Raji (cell line): ENCODE data around the gene OGA.

ENCODE experiments used
- POLR2A ChIP-seq: IDR thresholded peaks from 2 replicates; pipeline ENCODE4 v1.6.1; 2011; ENCODE audit warnings: low read depth, low read length, control low read depth; ENCODE audit not compliant: insufficient read depth

Gene OGA

GRCh38 chr10:101828766-101829551 lies 10.7 kb upstream of the OGA start:
- no peak for TF ChIP-seq POLR2A

- no peak for TF ChIP-seq POLR2A
Measured at GRCh38 chr10:101827919-101828600, 9.8 kb upstream of the OGA start.

DNA sequence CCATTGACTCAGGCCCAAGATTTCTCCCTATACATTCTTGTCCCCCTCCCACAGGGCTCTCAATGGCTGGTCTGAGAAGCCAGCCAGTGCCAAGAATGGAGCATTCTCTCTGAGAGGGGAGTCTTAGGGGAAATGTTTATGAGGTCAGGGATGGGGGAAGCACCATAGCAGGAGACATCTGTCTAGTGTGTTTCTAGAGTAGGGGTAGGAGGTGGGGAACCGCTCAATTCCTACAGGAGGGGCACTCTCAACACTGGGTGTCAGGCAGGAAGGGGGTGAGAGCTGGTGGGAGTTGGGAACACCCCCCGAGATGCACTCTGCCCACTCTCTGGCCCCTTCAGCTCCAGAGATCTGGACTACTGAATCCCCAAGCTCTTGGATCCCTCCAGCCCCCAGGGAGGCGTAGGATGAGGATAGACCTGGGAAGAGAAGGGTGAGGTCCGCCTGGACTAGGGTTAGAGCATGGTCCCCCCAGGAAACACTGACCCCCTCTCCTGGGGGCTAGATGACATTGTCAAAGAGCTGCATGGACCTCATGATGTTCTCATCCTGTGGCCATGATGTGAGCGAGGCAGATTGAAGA lies 8.7 kb upstream of the OGA start:
- no peak for TF ChIP-seq POLR2A

- no peak for TF ChIP-seq POLR2A
Measured at GRCh38 chr10:101824736-101825135, 6.5 kb upstream of the OGA start.

DNA sequence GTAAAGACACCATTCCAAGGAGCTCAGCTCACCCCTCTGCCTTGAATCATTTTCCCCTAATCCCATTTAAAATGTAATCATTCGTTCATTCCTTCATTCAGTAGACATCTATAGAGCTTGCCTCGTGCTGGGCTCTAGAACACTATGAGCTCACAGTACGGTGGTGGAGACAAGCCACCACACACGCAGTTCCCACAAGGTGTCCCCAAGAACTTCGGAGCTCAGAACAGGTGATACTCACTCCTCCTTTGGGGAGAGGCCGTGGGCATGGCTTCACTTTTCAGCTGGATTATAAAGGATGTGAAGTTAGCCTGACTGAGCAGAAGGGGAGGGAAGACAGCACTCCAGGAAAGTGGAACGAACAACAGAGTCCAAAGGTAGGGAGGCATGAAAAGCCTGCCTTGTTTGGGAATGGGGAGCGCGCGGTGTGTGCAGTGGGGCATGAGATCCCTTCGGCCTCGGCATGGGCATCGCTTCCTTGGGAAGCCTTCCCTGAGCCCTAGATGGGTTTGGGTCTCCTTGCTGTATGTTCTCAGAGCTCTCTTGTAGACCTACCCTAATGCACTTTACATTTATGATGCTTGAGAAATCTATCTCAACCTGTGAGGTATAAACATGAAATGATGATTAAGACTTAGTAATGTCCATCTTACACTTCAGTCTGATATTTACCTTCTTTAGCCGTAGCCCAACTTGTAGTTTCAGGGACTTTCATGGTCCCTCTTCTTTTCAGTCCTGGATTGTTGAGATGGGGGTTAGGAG lies 809 bp upstream of the OGA start:
- no peak; the same call in 1 of the 2 replicates for TF ChIP-seq POLR2A

- TF ChIP-seq POLR2A, result no peak; the same call in 1 of the 2 replicates
Measured at GRCh38 chr10:101817337-101818118, 716 bp downstream of the OGA start.

DNA sequence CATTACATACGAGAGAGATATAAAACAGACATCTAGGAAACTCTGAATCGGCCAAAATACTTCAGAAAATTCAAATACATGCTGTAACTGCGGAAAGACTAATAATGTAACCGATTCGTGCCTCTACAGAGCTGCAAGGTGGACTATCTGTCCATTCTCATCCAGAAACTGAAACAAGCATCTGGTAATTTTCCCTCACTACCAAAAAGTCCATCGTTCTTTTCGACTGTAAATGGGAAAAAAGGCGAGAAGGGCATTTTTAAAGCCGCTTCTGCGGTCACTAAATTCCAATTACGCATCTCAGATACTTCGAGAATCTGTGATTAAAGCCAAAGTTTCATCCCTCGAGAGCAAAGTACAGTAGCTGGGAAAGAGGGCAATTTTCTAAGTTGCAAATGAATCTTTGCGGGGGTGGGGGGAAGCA lies 1.3 kb downstream of the OGA start:
- no peak for TF ChIP-seq POLR2A

DNA sequence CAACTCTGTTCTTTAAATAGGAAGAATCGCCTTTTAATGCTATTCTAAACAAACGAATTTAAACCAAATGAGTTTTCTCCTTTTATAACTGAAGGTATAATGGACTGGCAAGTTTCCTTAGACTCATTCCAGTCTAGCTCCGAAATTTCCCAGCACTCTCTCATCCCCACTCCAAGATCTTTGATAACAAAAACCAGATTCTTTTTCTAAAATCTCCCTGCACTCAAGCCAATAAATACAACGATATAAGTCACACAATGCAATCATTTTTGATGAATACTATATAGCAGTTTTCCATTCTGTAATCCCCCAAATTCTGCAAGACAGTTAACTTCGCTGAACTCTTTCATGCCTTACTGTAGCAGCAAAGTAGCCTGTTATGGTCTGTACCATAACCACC lies 1.9 kb downstream of the OGA start:
- no peak for TF ChIP-seq POLR2A

DNA sequence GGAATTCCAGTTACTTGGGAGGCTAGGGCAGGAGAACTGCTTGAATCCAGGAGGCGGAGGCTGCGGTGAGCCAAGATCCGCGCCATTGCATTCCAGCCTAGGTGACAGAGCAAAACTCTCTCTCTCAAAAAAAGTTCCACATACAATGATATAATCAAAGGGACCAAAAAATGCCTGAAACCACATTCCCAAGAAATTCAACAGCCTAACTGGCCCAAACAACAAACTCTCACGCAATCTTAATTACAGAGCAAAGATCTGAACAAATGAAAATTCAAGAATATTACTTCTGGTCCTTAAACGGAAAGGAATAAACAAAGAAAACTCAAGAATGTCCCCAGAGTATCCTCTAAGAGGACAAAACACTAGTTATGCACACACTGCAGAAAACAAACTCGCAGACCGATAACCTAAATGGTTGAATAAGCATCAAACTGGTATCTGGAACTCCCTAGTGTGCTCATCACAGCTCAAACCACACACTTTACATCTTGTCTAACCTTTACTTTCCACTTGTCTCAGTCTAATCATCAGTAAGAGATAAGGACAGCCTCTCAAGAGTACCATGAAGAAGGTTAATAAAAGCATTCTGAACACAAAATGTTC lies 3.7 kb downstream of the OGA start:
- TF ChIP-seq POLR2A, result no peak

DNA sequence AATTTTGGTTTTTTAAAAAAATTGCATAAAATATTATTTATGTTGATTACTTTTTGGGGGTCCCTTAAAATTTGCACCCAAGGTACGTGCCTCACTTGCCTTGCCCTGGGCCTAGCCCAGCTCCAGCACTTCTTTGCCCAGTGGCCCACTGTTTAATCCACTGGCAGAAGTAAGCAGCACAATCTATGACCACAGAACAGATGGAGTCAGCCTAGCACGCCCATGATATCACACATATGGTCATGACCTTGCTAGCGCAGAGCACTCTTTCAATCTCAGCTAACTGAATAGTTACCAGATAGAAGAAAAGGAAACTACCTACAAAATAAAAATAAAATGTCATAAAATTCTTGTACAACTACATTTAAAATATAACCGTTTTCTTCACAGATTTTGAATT lies 5.6 kb downstream of the OGA start:
- TF ChIP-seq POLR2A, result no peak

- no peak for TF ChIP-seq POLR2A
Measured at GRCh38 chr10:101807158-101807557, 11.1 kb downstream of the OGA start.

DNA sequence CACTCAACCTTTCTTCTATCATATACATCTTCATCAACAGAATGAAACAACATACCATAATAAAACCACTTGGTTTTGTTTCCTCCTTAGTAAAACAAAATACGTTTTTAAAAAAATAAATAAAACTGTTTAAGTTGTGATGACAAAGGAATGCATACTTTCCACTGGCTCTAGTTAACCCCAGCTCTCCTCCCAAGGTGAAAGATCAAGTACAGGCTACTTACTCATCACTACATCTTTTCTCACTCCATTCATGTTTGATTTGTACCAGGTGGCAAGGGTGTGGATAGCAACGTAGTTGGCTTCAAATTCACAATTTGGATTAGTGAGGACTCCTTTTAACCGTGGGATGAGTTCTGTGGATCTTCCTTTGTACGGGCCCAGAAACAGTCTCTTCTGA lies 14.7 kb downstream of the OGA start:
- no peak for TF ChIP-seq POLR2A

DNA sequence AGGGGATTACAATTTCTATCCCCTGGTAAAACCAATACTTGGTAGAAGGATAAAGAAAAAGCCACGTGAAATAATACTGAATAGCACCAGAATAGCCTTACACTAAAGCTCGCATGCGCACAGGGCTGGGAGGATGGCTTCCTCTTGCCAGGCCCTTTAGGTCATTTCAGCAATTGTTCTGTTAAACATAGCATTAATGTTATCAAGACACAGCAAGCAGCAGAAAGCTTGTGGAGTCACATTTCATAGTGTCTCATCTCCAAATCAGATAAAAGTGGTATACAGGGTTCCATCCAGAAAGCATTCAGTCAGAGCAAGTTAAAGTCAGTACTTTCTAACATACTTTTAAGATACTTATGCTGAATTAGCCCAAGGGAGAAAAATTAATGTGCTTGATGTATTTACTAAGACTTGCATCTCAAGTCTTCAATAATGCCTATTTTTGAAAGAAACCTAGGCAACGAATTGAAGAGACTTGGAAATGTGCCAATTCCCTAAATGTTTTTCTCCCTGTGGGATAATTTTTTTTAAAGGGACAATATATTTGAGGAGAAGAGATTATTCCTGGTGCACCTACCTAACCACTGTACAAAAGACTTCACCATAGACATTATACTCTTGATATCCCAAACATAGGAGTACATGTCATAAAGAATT lies 20.7 kb downstream of the OGA start:
- no peak for TF ChIP-seq POLR2A

GRCh38 chr10:101793526-101793925 lies 24.7 kb downstream of the OGA start:
- TF ChIP-seq POLR2A, result no peak
